Ascending aorta (tissue), 2 donors: Measurements from ENCODE around the gene DNMT3A. TPM values are rescaled to one million over a fixed set of nuclear protein-coding genes. Genes with fewer than 3 reads are reported as not detected.

Experiments
- DNase-seq, 2 donors: peaks; one replicate each; pipeline ENCODE4 v3.0.0-alpha.2; 2019; ENCODE audit warnings: low spot score in 2 of 2
- H3K27ac ChIP-seq, 2 donors: fragments of 200-600 bp; sonication (generic); one replicate each; pipeline ENCODE4 v1.5.1; 2016 to 2017; ENCODE audit warnings: mild to moderate bottlenecking in 1 of 2
- H3K27me3 ChIP-seq: fragments of 200-600 bp; sonication (generic); one replicate; pipeline ENCODE4 v1.5.1; 2017
- H3K36me3 ChIP-seq, 2 donors: fragments of 200-600 bp; sonication (generic); one replicate each; pipeline ENCODE4 v1.5.1; 2016
- H3K4me1 ChIP-seq, 2 donors: fragments of 200-600 bp; sonication (generic); one replicate each; pipeline ENCODE4 v1.5.1; 2016 to 2017; ENCODE audit warnings: mild to moderate bottlenecking in 1 of 2
- H3K4me3 ChIP-seq, 2 donors: fragments of 200-600 bp; sonication (generic); one replicate each; pipeline ENCODE4 v1.5.1; 2016 to 2017; ENCODE audit warnings: mild to moderate bottlenecking in 1 of 2
- H3K9me3 ChIP-seq, 2 donors: fragments of 200-600 bp; sonication (generic); one replicate each; pipeline ENCODE4 v1.5.1; 2016
- CTCF ChIP-seq, 3 experiments: fragments of 200-600 bp in 2 of 3; fragments of 450-650 bp in 1 of 3; sonication (generic) in 2 of 3; IDR thresholded peaks; one replicate each; pipeline ENCODE4 v1.5.1; 2016 to 2019; ENCODE audit warnings: antibody characterized with exemption in 3 of 3, mild to moderate bottlenecking in 1 of 3, moderate library complexity in 1 of 3
- intact Hi-C: fragments of 100-400 bp; cut with DNase I; formaldehyde crosslinking; loops from one replicate; pipeline ENCODE4 v1.15.1; 2023
- total RNA-seq: library from RNA; depleted of rRNA; stranded (reverse); fragments of >200 nt; gene quantifications from one replicate; pipeline ENCODE4 v1.1.0, GENCODE V29; 2016

The DNMT3A gene
- total RNA-seq, 1 donor from 2014 or later, result 33.6 TPM

GRCh38 chr2:25233916-25234605 lies 107.7 kb downstream of the DNMT3A start:
- no peaks in the 10 kb centered on the region for H3K9me3 ChIP-seq
- H3K36me3 ChIP-seq, result peaks cover 55 to 57% of the 10 kb centered on the region in 2 donors
- TF ChIP-seq CTCF (IDR thresholded peaks at IDR 0.05), result no peak
- no peak for DNase-seq
- no peaks in the 10 kb centered on the region for H3K27me3 ChIP-seq
- H3K4me3 ChIP-seq, result no peak overlapping the region
- intact Hi-C loops, result no loop called here
- peaks cover 4 to 8% of the 10 kb centered on the region in 2 donors for H3K4me1 ChIP-seq
- H3K27ac ChIP-seq, result no peak overlapping the region

- Histone ChIP-seq H3K4me3 (no peak overlapping the region), H3K9me3 (no peaks in the 10 kb centered on the region), H3K4me1 (peaks cover 8 to 9% of the 10 kb centered on the region in 2 donors), H3K36me3 (peaks cover 43 to 44% of the 10 kb centered on the region in 2 donors), H3K27me3 (no peaks in the 10 kb centered on the region), H3K27ac (no peak overlapping the region)
- DNase-seq, result no peak
- no peak for TF ChIP-seq CTCF (IDR thresholded peaks at IDR 0.05)
- intact Hi-C loops, result no loop called here
Measured at GRCh38 chr2:25232248-25232825, 109.4 kb downstream of the DNMT3A start.

- H3K36me3 ChIP-seq, result peaks cover 30 to 32% of the 10 kb centered on the region in 2 donors
- TF ChIP-seq CTCF (IDR thresholded peaks at IDR 0.05), result no peak
- DNase-seq, result no peak
- no peaks in the 10 kb centered on the region for H3K9me3 ChIP-seq
- intact Hi-C loops, result no loop called here
- peak overlapping the region in 1 of 2 donors; percentile 42 for H3K27ac ChIP-seq
- no peak overlapping the region for H3K4me3 ChIP-seq
- no peaks in the 10 kb centered on the region for H3K27me3 ChIP-seq
- H3K4me1 ChIP-seq, result peaks cover 8 to 9% of the 10 kb centered on the region in 2 donors
Measured at GRCh38 chr2:25230948-25231311, 110.8 kb downstream of the DNMT3A start.

GRCh38 chr2:25230198-25230947 lies 111.4 kb downstream of the DNMT3A start:
- no peaks in the 10 kb centered on the region for H3K9me3 ChIP-seq
- no peak for DNase-seq
- peak overlapping the region; percentile 0 to 42 for H3K27ac ChIP-seq
- H3K27me3 ChIP-seq, result no peaks in the 10 kb centered on the region
- intact Hi-C loops, result no loop called here
- H3K36me3 ChIP-seq, result peaks cover 25 to 26% of the 10 kb centered on the region in 2 donors
- peaks cover 8 to 9% of the 10 kb centered on the region in 2 donors for H3K4me1 ChIP-seq
- TF ChIP-seq CTCF (IDR thresholded peaks at IDR 0.05), result no peak
- no peak overlapping the region for H3K4me3 ChIP-seq

GRCh38 chr2:25229279-25230197 lies 112.2 kb downstream of the DNMT3A start:
- DNase-seq, result no peak
- Histone ChIP-seq H3K4me1 (peaks cover 8 to 9% of the 10 kb centered on the region in 2 donors), H3K9me3 (no peaks in the 10 kb centered on the region), H3K27me3 (no peaks in the 10 kb centered on the region), H3K36me3 (peaks cover 18% of the 10 kb centered on the region in 2 donors), H3K4me3 (no peak overlapping the region), H3K27ac (peak overlapping the region; percentile 22 to 68)
- no peak for TF ChIP-seq CTCF (IDR thresholded peaks at IDR 0.05)
- intact Hi-C loops, result no loop called here
